GM18907 (cell line): ENCODE results near the gene ZNF90.
"Not testable (repeated sequence)": the region's sequence is repeated elsewhere in the genome, so short reads cannot be mapped to it uniquely, and the experiment has no call there.

ENCODE experiments used
- ATAC-seq: cut with Tn5 transposase; IDR thresholded peaks from one replicate; pipeline ENCODE4 v1.9.1; 2021; ENCODE audit warnings: mild to moderate bottlenecking, moderate library complexity; ENCODE audit not compliant: unreplicated experiment

ZNF90 gene

DNA sequence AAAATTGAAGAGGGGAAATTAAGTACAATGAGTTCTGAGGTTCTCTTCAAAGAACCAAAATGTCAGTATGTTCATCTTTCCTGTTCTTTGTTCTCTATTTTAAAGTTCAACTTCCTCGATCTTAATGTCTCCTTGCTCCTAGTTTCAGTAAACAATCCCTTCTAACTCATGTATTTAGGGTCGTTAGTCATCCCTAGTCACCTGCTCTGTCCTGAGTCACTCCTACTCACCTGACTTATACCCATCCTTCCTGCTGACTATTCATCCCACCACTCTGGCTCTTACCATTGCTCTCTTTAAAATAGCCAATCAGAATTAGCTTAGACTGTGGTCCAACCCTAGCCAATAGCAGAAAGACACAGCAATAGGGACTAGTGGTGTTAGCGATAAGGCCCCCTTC lies 24.3 kb downstream of the ZNF90 start:
- ATAC-seq, result no peak

DNA sequence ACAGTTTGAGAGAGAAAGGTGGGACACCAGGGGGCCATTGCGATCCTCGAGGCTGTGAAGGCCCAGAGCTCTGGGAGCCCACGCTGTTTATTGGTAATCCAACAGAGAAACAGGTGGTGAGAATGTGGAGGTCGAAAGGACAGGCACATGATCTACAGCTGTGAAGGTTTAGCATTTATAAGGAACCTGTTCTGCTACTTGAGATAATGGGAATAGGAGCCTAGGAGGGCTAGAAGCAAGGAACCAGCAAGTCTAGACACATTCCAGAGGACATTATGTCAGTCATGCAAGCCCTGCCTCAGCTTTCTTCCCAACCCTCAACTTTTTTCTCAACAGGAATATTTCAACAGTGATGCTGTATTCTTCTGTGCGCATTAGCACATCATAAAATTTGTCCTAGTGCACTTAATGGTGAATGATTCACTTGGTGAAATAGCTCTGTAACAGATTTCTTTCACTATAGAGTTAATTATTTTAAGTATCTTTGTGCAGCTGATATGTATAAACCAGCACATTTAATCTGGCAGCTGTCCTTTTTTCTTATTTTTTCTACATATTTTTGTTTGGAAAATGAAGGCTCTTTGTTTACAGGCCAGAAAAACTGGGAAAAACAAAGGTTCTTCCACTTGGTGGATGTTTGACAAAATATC lies 25.4 kb downstream of the ZNF90 start:
- no peak for ATAC-seq

DNA sequence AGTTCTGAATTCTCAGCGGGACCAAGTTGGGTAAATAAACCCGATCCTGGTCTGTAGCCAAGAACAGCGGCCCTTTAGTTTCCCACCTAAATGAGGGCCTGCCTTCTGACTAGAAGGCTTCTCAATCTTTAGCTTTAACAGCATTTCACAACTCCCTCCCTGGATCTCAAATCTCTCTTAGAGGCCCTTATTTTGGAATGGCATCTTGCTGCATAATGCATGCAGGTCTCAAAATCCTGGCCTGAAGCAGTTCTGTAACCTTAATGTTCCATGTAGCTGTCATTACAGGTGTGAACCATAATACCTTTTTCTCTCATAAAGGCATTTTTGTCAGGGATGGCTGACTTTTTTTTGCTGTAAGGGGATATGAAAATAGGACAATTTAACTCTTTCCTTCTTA lies 29.5 kb downstream of the ZNF90 start:
- ATAC-seq, result no peak

DNA sequence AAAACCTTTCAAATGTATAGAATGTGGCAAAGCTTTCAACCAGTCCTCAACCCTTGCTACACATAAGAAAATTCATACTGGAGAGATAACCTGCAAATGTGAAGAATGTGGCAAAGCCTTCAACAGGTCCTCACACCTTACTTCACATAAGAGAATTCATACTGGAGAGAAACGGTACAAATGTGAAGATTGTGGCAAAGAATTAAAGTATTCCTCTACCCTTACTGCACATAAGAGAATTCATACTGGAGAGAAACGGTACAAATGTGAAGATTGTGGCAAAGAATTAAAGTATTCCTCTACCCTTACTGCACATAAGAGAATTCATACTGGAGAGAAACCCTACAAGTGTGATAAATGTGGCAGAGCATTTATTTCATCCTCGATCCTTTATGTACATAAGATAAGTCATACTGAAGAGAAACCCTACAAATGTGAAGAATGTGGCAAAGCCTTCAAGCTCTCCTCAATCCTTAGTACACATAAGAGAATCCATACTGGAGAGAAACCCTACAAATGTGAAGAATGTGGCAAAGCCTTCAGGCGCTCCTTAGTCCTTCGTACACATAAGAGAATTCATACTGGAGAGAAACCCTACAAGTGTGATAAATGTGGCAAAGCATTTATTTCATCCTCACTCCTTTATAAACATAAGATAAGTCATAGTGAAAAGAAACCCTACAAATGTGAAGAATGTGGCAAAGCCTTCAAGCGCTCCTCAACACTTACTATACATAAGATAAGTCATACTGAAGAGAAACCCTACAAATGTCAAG lies 40.5 kb downstream of the ZNF90 start:
- not testable (repeated sequence) for ATAC-seq

DNA sequence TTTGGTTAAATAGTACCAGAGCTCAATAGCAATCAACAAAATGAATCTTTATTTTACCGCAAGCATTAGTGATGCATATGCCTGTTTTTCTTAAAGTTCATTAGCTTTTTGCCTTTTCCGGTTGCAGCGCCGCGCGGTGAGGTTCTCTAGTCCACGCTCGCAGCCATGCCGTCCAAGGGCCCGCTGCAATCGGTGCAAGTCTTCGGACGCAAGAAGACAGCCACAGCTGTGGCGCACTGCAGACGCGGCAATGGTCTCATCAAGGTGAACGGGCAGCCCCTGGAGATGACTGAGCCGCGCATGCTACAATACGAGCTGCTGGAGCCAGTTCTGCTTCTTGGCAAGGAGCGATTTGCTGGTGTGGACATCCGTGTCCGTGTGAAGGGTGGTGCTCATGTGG lies 47.1 kb downstream of the ZNF90 start:
- no peak for ATAC-seq

DNA sequence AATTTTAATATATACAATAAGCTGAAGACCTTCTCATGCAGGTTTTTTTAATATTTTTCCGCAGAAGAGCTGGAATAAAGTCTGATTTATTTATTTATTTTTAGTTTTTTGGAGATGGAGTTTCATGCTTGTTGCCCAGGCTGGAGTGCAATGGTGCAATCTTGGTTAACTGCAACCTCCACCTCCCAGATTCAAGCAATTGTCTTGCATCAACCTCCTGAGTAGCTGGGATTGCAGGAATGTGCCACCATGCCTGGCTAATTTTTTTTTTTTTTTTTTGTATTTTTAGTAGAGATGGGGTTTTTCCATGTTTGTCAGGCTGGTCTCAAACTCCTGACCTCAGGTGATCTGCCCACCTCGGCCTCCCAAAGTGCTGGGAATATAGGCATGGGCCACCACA lies 55.1 kb downstream of the ZNF90 start:
- not testable (repeated sequence) for ATAC-seq

DNA sequence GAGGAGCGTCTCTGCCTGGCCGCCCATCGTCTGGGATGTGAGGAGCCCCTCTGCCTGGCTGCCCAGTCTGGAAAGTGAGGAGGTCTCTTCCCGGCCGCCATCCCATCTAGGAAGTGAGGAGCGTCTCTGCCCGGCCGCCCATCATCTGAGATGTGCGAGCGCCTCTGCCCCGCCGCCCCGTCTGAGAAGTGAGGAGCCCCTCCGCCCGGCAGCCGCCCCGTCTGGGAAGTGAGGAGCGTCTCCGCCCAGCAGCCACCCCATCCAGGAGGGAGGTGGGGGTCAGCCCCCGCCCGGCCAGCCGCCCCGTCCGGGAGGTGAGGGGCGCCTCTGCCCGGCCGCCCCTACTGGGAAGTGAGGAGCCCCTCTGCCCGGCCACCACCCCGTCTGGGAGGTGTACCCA lies 59.9 kb downstream of the ZNF90 start:
- not testable (repeated sequence) for ATAC-seq

DNA sequence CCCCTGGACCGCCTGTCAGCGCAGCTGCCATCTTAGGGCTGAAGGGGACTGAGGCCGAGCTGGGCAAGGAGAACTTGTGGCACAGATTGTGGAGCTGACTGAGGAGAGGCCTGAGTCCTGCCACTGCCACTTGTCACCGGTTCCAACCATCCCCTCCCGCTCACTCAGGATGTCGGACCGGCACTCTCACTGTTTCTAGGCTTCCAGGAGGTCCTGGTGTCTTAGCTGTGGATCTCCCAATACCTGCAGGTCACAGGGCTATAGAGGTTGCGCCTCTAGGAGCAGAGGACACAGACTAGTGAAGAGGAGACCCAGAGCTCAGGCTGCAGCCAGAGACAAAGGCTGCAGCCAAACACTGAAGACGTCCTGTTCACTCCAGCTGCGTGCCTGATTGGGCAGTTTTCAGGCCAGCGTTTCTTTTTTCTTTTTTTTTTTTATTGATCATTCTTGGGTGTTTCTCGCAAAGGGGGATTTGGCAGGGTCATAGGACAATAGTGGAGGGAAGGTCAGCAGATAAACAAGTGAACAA lies 73.9 kb downstream of the ZNF90 start:
- no peak for ATAC-seq

DNA sequence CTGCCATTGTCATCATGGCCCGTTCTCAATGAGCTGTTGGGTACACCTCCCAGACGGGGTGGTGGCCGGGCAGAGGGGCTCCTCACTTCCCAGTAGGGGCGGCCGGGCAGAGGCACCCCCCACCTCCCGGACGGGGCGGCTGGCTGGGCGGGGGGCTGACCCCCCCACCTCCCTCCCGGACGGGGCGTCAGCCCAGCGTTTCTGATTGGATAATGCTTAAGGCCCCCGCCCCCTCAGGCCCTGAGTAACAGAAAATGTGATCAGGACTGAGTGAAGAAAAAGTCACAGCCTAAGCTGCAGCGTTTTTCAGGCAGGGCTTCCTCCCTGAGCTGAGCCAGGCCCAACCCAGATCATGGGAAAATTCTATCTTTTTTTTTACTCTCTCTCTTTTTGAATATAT lies 74.7 kb downstream of the ZNF90 start:
- ATAC-seq, result not testable (repeated sequence)

DNA sequence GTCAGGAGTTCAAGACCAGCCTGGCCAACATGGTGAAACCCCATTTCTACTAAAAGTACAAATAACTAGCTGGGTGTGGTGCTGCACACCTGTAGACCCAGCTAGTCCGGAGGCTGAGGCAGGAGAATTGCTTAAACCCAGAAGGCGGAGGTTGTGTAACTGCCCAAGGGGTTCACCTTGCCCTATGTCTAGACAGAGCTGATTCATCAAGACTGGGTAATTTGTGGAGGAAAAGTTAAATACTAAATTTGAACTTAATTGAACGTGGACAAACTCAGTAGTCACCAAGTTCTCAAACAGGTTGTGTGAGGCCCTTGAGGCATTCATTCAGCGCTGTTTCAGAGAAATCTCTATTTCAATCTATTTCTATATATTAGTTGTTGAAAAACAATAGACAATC lies 75.5 kb downstream of the ZNF90 start:
- no peak for ATAC-seq

DNA sequence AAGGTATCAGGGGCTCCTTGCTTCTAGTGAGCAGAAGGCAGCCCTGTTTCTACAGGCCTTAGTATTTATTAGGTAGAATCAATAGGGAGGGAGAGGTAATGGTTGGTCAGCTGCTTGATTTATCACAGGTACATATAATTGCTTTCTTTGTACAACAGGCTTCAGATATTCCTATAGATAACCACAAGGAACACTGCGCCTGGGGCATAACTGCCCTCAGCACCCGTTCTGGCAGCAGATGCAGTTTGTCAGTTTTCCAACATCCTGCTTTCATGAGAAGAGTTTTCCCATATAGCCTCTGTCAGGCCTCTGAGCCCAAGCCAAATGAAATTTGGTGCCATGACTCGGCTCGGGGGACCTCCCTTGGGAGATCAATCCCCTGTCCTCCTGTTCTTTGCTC lies 76.8 kb downstream of the ZNF90 start:
- no peak for ATAC-seq

DNA sequence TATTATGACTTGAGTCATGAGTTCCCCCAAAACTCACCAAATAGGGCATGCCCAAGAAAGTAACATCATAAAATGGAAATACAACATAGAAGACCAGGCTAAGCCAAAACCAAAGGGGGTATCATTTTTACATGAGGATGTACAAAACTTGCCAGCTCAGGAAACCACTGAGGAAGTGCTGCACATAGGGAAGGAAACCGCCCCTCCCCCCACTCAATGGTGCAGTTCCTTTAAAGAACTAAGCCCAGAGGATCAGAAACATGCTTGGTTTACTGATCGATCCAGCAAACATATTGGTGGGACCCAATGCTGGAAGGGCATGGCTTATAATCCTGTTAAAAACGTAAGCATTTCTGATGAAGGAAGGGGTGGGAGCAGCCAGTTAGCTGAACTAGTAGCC lies 85.0 kb downstream of the ZNF90 start:
- ATAC-seq, result no peak

DNA sequence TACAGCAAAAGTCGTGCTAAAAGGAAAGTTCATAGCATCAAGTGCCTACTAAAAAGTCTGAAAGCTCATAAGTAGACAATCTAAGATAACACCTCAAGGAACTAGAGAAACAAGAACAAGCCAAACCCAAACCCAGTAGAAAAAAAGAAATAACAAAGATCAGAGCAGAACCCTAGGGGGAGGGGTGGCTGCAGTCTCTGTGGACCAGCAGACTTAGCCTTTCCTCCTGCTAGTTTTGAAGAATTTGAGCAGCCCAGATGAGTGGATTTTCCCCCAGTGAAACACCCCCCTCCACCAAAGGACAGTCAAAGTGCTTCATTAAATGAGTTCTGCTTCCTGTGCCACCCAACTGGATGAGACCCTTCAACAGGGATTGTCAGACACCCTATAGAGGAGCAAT lies 86.7 kb downstream of the ZNF90 start:
- ATAC-seq, result no peak

DNA sequence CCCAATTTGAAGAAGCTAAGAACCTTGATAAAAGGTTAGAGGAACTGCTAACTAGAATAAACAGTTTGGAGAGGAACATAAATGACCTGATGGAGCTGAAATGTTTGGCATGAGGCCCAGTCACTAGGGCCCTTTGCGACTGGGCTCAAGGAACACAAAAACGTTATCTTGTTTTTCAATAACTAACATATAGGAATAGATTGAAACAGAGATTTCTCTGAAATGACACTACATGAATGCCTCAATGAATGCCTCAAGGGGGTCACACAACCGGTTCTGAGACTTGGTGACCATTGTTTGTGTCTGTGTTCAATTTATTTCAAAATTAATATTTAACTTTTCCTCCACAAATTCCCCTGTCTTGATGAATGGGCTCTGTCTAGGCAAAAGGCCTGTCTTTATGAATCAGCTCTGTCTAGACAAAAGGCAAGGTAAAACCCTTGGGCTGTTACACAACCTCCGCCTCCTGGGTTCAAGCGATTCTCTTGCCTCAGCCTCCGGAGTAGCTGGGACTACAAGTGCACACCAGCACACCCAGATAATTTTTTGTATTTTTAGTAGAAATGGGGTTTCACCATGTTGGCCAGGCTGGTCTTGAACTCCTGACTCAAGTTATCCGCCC lies 88.3 kb downstream of the ZNF90 start:
- ATAC-seq, result no peak

DNA sequence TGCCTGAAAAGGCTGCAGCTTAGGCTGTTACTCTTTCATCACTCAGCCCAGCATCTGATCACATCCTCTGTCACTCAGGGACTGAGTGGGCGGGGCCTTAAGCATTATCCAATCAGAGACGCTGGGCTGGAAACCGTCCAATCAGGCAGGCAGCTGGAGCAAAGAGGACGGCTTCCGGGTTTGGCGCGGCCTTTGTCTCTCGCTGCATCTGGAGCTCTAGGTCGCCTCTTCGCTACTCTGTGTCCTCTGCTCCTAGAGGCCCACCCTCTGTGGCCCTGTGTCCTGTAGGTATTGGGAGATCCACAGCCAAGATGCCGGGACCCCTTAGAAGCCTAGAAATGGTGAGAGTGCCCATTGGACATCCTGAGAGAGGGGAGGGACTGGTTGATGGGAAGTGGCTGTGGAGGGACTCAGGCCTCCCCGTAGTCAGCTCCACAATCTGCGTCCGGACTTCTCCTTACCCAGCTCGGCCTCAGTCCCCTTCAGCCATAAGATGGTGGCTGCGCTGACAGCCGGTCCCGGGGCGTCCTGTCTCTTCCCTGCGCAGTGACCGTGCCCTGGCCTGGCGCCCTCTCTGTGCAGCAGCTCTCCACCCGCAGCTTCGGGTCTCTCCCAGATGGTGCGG lies 89.3 kb downstream of the ZNF90 start, which contains the start of gene ZNF486:
Gene ZNF486 (plus strand): TSS at position 195 of the 625 bp plus-strand sequence. CDS start 117 bp downstream, at position 312.
- peak; percentile 94 for ATAC-seq

DNA sequence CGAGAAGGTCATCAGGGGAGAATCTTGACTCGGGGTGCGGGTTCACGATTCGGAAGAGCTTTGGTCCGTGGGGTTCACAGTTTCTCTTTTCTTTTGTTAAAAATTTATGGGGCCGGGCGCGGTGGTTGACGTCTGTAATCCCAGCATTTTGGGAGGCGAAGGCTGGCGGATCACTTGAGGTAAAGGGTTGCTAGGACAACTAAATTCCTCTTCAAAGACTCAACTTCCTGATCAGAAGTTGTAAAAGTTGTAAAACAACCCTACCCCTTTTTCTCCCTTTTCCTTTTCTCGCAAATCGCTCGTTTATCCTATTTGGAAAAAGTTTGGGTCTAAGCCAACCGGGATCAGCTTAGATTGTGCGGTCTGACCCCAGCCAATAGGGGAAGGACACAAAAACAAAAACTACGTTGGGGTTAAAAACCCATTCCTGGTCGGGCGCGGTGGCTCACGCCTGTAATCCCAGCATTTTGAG lies 89.9 kb downstream of the ZNF90 start:
- no peak for ATAC-seq
